Small intestine (tissue), 16 donors: ENCODE results near the gene GFRA3. TPM values are rescaled to one million over a fixed set of nuclear protein-coding genes. Genes with fewer than 3 reads are reported as not detected.
"Not testable (repeated sequence)": the region's sequence is repeated elsewhere in the genome, so short reads cannot be mapped to it uniquely, and the experiment has no call there.

Source experiments
- DNase-seq, 2 donors: peaks; one replicate each; pipeline versions ENCODE4 v3.0.0 to v3.0.0-alpha.2; 2013
- FAIRE-seq: peaks from 2 replicates; lab custom pipeline; 2012; peaks lifted over from hg19 to GRCh38; lab: Jason Lieb, UNC
- H3K27ac ChIP-seq, 3 donors: one replicate each; pipeline ENCODE4 v1.5.1; 2013; ENCODE audit warnings: low read length in 2 of 3, mild to moderate bottlenecking in 2 of 3, control low read depth in 1 of 3, inconsistent platforms in 1 of 3, low read depth in 1 of 3, moderate library complexity in 1 of 3
- H3K27me3 ChIP-seq, 3 donors: one replicate each; pipeline ENCODE4 v1.6.1; 2013; ENCODE audit warnings: low read length in 3 of 3, inconsistent platforms in 1 of 3; ENCODE audit not compliant: control insufficient read depth in 3 of 3, insufficient read depth in 3 of 3
- H3K36me3 ChIP-seq, 3 donors: one replicate each; pipeline ENCODE4 v1.6.1; 2013; ENCODE audit warnings: low read length in 3 of 3, inconsistent platforms in 1 of 3, low read depth in 1 of 3, mild to moderate bottlenecking in 1 of 3, moderate library complexity in 1 of 3; ENCODE audit not compliant: control insufficient read depth in 3 of 3, insufficient read depth in 2 of 3
- H3K4me1 ChIP-seq, 3 donors: one replicate each; pipeline ENCODE4 v1.6.1; 2013; ENCODE audit warnings: low read length in 2 of 3, inconsistent platforms in 1 of 3, low read depth in 1 of 3, mild to moderate bottlenecking in 1 of 3, moderate library complexity in 1 of 3; ENCODE audit not compliant: control insufficient read depth in 3 of 3, insufficient read depth in 2 of 3
- H3K4me3 ChIP-seq, 3 donors: one replicate each; pipeline ENCODE4 v1.5.1; 2013; ENCODE audit warnings: low read length in 3 of 3, control low read depth in 1 of 3, inconsistent platforms in 1 of 3, low read depth in 1 of 3, mild to moderate bottlenecking in 1 of 3, moderate library complexity in 1 of 3
- H3K9me3 ChIP-seq, 2 donors: one replicate each; pipeline ENCODE4 v1.6.1; 2013; ENCODE audit warnings: low read depth in 1 of 2, low read length in 1 of 2; ENCODE audit not compliant: control insufficient read depth in 2 of 2, insufficient read depth in 1 of 2
- WGBS, 3 donors: extraction: QIAGEN DNeasy Blood & Tissue Kit; methylation state at CpG; one replicate each; pipeline ENCODE4 v1.1.7; 2013; 5-methylcytosine and 5-hydroxymethylcytosine counted together
- long read RNA-seq, 10 donors: transcript quantifications; one replicate each; lab custom pipeline, GENCODE V29; 2026
- polyA plus RNA-seq, 4 donors: library from polyadenylated mRNA; stranded (reverse) in 3 of 4; unstranded in 1 of 4; fragments of 200-250 nt in 3 of 4; fragments of 120-200 nt in 1 of 4; gene quantifications; one replicate each; pipeline versions ENCODE4 v1.2.1 to v1.2.3, GENCODE V29; 2013
- donor health status: healthy with polysubstance abuse.
- donor health status: control.
- donor health status: control.
- donor health status: Bipolar disorder and iron deficiency.
- donor health status: healthy.

Gene GFRA3, protein sequence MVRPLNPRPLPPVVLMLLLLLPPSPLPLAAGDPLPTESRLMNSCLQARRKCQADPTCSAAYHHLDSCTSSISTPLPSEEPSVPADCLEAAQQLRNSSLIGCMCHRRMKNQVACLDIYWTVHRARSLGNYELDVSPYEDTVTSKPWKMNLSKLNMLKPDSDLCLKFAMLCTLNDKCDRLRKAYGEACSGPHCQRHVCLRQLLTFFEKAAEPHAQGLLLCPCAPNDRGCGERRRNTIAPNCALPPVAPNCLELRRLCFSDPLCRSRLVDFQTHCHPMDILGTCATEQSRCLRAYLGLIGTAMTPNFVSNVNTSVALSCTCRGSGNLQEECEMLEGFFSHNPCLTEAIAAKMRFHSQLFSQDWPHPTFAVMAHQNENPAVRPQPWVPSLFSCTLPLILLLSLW
- 1 to 10 TPM in 2 of 4 donors, under 1 TPM in 1, not detected in 1; 0.67 to 4.2 (median 1.1) TPM for polyA plus RNA-seq
- long read RNA-seq, donor 1 = 0 reads
- long read RNA-seq, donor 2 = 0 reads
- long read RNA-seq, donor 3, partial matches to known transcripts = 0 of 1 reads
- long read RNA-seq, donor 3, other reads (novel, unspliced or antisense) = 0 of 1 reads
- long read RNA-seq, donor 4 = 0 reads
- long read RNA-seq, donor 5 = 0 reads
- long read RNA-seq, donor 6, partial matches to known transcripts = 0 of 1 reads
- long read RNA-seq, donor 6, other reads (novel, unspliced or antisense) = 0 of 1 reads
- long read RNA-seq, donor 7, partial matches to known transcripts = 0 of 1 reads
- long read RNA-seq, donor 7, other reads (novel, unspliced or antisense) = 0 of 1 reads
- long read RNA-seq, donor 8 = 0 reads
- long read RNA-seq, donor 9, partial matches to known transcripts = 0 of 1 reads
- long read RNA-seq, donor 9, other reads (novel, unspliced or antisense) = 0 of 1 reads
- long read RNA-seq, donor 10, partial matches to known transcripts = 0 of 2 reads
- long read RNA-seq, donor 10, other reads (novel, unspliced or antisense) = 0 of 2 reads

DNA sequence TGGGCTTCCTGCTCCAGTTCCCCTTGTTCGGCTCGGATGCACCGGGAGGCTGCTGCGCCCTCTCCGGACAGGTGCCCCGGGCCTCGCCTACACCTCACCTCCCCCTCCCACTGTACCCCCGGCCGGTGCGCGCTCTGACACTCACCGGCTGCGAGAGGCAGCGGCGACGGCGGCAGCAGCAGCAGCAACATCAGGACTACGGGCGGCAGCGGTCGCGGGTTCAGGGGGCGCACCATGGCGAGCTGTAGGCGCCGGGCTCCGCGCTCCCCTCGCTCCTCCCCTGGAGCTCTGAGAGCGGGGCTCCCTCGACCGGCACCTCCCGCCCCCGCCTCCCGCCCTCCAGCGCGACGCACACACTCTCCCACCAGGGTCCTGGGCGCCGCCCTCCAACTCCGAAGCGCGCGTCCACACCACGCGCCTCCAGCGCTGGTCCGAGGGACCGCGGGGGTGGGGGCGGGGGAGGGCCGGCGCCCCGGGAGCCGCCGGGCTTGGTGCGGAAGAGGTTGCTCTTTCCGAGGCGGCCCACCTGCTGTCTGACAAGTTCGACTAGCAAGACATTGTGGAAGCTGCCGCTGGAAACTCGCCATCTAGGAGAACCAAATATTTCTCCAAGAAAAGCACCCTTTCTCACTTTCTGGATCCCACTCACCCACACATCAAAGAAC lies at the start of gene GFRA3:
TSS of gene GFRA3 (minus strand) at position 433 of the 665 bp plus-strand sequence. CDS start at position 236, 197 bp downstream.
- H3K36me3 ChIP-seq = no peaks in the 10 kb centered on the region
- FAIRE-seq (no peak), DNase-seq (peak in 1 of 2 donors; percentile 52)
- H3K4me3 ChIP-seq = peak within 1 kb of the TSS in 2 of 3 donors; percentile 36 to 42
- WGBS, 3 donors = 2 to 3% (median 2%) methylated on average over 38 to 62 of the region's 62 CpGs
- H3K27ac ChIP-seq = no peak within 1 kb of the TSS
- peaks cover 0 to 16% (median 2%) of the 10 kb centered on the region in 3 donors for H3K4me1 ChIP-seq
- peaks cover 0 to 3% (median 0%) of the 10 kb centered on the region in 3 donors for H3K27me3 ChIP-seq
- H3K9me3 ChIP-seq = no peaks in the 10 kb centered on the region

DNA sequence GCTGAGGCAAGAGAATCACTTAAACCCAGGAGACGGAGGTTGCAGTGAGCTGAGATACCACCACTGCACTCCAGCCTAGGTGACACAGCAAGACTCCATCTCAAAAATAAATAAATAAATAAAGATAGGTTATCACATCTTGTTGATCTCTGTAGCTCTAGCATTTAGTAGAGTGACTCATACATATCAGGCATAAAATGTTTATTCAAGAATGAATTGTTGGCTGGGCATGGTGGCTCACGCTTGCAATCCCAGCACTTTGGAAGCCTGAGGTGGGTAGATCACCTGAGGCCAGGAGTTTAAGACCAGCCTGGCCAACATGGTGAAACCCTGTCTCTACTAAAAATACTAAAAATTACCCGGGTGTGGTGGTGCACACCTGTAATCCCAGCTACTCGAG lies 43.8 kb upstream of the GFRA3 start:
- 94 to 95% (median 94%) methylated on average over 4 of the region's 4 CpGs for WGBS, 3 donors
- not testable (repeated sequence) for FAIRE-seq, H3K27me3 ChIP-seq, H3K4me3 ChIP-seq, DNase-seq, H3K27ac ChIP-seq, H3K9me3 ChIP-seq, H3K4me1 ChIP-seq
- peaks cover 0 to 17% (median 0%) of the 10 kb centered on the region in 3 donors for H3K36me3 ChIP-seq

DNA sequence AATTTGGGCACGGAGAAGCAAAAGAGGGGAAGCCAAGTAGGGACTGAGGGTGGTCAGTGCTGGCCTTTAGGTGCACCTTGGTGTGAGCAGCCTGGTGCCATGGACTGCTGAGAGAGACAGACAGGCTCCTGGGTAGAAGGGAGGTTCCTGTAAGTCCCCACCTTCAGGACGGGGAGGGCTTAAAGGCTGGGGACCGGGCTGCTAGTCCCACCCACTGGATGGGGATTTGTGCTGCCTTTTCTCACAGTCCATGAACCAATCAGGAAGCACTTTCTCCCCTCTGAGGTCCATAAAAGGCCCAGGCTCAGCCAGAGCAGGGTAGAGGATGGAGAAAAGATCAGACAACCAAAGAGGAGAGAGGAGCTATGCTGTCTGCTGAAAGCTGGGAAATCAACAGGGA lies 41.9 kb upstream of the GFRA3 start:
- no peak for FAIRE-seq
- Histone ChIP-seq H3K9me3 (no peaks in the 10 kb centered on the region), H3K27ac (no peak overlapping the region), H3K36me3 (peaks cover 0 to 14% (median 0%) of the 10 kb centered on the region in 3 donors), H3K4me1 (no peaks in the 10 kb centered on the region), H3K4me3 (no peak overlapping the region), H3K27me3 (no peaks in the 10 kb centered on the region)
- DNase-seq = no peak
- 78 to 85% (median 85%) methylated on average over 3 of the region's 3 CpGs for WGBS, 3 donors

DNA sequence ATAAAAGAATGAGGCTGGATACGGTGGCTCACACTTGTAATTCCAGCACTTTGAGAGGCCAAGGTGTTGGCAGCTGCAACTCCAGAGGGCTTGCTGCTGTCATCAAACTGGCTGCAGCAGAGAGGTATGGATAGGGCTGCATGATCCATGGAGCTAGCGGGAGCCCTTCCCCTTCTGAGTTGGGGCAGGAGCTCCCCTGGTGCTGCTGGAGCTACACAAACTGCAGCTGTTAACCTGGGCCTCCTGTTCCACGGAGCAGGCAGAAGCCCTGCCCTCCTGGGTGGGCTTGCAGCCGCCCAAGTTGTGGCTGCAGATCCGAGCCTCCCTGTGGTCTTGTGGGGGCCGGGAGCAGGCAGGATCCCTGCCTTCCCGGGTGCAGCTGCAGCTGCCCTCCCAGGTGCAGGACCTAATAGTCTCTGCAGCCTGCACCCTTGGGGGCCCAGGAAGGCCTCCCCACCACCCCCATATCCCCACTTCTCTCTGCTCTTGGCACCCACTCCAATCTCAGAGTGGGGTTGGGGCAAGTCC lies 41.4 kb upstream of the GFRA3 start:
- FAIRE-seq (no peak), DNase-seq (no peak)
- Histone ChIP-seq H3K27ac (no peak overlapping the region), H3K36me3 (peaks cover 0 to 14% (median 0%) of the 10 kb centered on the region in 3 donors), H3K4me3 (no peak overlapping the region), H3K27me3 (no peaks in the 10 kb centered on the region), H3K4me1 (no peaks in the 10 kb centered on the region), H3K9me3 (no peaks in the 10 kb centered on the region)
- WGBS, 3 donors = 93 to 98% (median 97%) methylated on average over 7 of the region's 7 CpGs

DNA sequence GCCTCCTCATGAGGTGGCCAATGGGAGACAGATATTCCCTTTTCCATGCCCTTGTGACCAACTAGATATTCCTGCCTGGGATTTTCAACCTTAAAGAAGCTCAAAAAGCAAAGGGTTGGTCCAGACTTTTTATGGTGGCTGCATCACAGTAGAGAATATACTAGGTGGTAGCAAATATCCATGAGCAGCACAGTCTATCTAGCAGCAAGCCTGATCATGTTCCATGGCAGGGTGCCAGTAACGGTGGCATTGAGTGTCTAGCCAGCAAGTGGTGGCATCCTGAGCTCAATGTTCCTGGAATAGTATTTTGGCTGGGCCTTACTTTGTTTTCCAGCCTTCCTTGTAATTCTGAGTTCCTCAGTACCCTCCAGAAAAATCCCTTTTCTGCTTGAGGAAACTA lies 31.4 kb upstream of the GFRA3 start:
- Histone ChIP-seq H3K4me3 (no peak overlapping the region), H3K27me3 (no peaks in the 10 kb centered on the region), H3K36me3 (no peaks in the 10 kb centered on the region), H3K27ac (no peak overlapping the region), H3K9me3 (no peaks in the 10 kb centered on the region), H3K4me1 (no peaks in the 10 kb centered on the region)
- 60 to 80% (median 67%) methylated on average over 1 of the region's 1 CpG for WGBS, 3 donors
- DNase-seq (no peak), FAIRE-seq (no peak)

DNA sequence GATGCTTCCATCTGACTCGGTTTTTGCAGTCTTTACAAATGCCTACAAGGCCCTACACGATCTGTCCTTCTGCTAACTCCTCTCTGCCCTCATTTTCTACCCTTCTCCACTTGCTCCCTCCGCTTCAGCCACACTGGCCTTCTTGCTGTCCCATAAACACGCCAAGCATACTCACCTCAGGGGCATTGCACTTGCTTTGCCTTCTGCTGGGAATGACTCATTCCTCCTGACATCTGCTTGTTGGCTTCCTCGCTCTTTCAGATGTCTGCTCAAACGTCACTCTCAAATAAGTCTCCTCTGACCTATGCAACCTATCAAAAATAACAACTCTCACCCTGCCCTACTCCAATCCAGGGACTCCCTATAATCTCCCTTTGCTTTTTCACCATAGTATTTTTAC lies 29.0 kb upstream of the GFRA3 start:
- Histone ChIP-seq H3K9me3 (no peaks in the 10 kb centered on the region), H3K4me3 (no peak overlapping the region), H3K27ac (no peak overlapping the region), H3K36me3 (no peaks in the 10 kb centered on the region), H3K4me1 (no peaks in the 10 kb centered on the region), H3K27me3 (no peaks in the 10 kb centered on the region)
- FAIRE-seq = no peak
- 83 to 87% (median 86%) methylated on average over 6 of the region's 6 CpGs for WGBS, 3 donors
- no peak for DNase-seq

DNA sequence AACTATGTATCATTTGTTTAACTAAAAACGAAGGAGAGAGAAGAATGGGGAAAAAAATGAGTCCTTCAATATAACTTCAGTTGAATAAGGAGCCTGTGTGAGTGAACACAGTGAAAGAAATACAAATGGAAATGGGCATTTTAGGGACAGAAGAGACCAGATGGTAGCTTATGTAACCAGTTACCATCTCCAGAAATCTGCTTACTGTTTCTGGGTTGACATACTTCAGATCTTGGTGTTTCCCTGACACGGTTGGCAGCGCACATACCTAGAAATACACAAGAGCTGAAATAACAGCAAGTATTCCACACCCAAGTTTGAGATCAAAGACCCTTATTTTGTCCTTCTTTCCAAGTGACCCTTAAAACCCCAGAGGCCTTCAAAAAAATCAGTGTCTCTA lies 14.9 kb upstream of the GFRA3 start:
- FAIRE-seq (no peak), DNase-seq (no peak)
- Histone ChIP-seq H3K4me1 (no peaks in the 10 kb centered on the region), H3K9me3 (no peaks in the 10 kb centered on the region), H3K4me3 (no peak overlapping the region), H3K27ac (no peak overlapping the region), H3K36me3 (peaks cover 0 to 7% (median 0%) of the 10 kb centered on the region in 3 donors), H3K27me3 (no peaks in the 10 kb centered on the region)
- 89 to 92% (median 89%) methylated on average over 3 of the region's 3 CpGs for WGBS, 3 donors
